Activated CD8-positive, alpha-beta T cell treated with anti-CD3 and anti-CD28 coated beads for 36 hours (primary cell): ENCODE data around the gene SIGLEC14. TPM values are rescaled to one million over a fixed set of nuclear protein-coding genes. Genes with fewer than 3 reads are reported as not detected.

Experiments used
- ATAC-seq: fragments of 200-7000 bp; cut with Tn5 transposase; one replicate; pipeline ENCODE4 v1.10.0; 2021; ENCODE audit warnings: mild to moderate bottlenecking, moderate library complexity
- CTCF ChIA-PET: fragments of 350-600 bp; sonication (Branson Sonifier 250); formaldehyde crosslinking; loops from one replicate; lab custom pipeline; 2021; ENCODE audit warnings: antibody characterized with exemption; lab: Charles Lee
- POLR2A ChIA-PET: fragments of 350-600 bp; sonication (Branson Sonifier 250); formaldehyde crosslinking; loops from one replicate; lab custom pipeline; 2021; ENCODE audit warnings: antibody characterized with exemption; lab: Charles Lee
- DNase-seq: peaks from one replicate; pipeline ENCODE4 v3.0.0-alpha.2; 2020
- H3K27ac Mint-ChIP-seq: one replicate; pipeline ENCODE4 v1.8.0; 2021; ENCODE audit warnings: mild to moderate bottlenecking, mixed read lengths
- H3K27me3 Mint-ChIP-seq: one replicate; pipeline ENCODE4 v1.8.0; 2021; ENCODE audit warnings: mixed read lengths
- H3K36me3 Mint-ChIP-seq: one replicate; pipeline ENCODE4 v1.8.0; 2021; ENCODE audit warnings: low read depth, mixed read lengths
- H3K4me1 Mint-ChIP-seq: one replicate; pipeline ENCODE4 v1.8.0; 2021; ENCODE audit warnings: low read depth, mixed read lengths
- H3K4me3 Mint-ChIP-seq: one replicate; pipeline ENCODE4 v1.8.0; 2021; ENCODE audit warnings: mild to moderate bottlenecking, moderate library complexity, mixed read lengths
- H3K9me3 Mint-ChIP-seq: one replicate; pipeline ENCODE4 v1.8.0; 2021; ENCODE audit warnings: mixed read lengths
- CTCF ChIP-seq: fragments of 200-600 bp; IDR thresholded peaks from one replicate; pipeline ENCODE4 v1.8.0; 2022; ENCODE audit warnings: antibody characterized with exemption, mild to moderate bottlenecking
- intact Hi-C: fragments of 100-400 bp; cut with micrococcal nuclease; formaldehyde crosslinking; loops from one replicate; pipeline ENCODE4 v1.10.0; 2022
- total RNA-seq, 2 experiments: library from RNA; stranded (reverse); gene quantifications; one replicate each; pipeline ENCODE4 v1.2.3, GENCODE V29; 2021

Gene SIGLEC14
- total RNA-seq, 2 experiments from 2014 or later, result not detected

GRCh38 chr19:51651216-51651846 lies 4.7 kb upstream of the SIGLEC14 start:
- ATAC-seq (no peak), DNase-seq (no peak)
- H3K4me3 Mint-ChIP-seq, result no peak overlapping the region
- H3K27ac Mint-ChIP-seq, result no peak overlapping the region
- H3K27me3 Mint-ChIP-seq, result peaks cover 34% of the 10 kb centered on the region
- H3K4me1 Mint-ChIP-seq, result no peaks in the 10 kb centered on the region
- CTCF ChIA-PET, result interaction anchor here (1.1 to 2.0 kb wide), 4 partner anchors 10 to 179 kb away, joined by 4 to 6 read pairs (median 4); no protein-coding TSS in a partner anchor
- intact Hi-C loops, result no loop called here
- H3K36me3 Mint-ChIP-seq, result no peaks in the 10 kb centered on the region
- no peak for TF ChIP-seq CTCF
- POLR2A ChIA-PET, result no interaction called here
- H3K9me3 Mint-ChIP-seq, result peaks cover 2% of the 10 kb centered on the region

- no peak for DNase-seq
- CTCF ChIA-PET, result interaction anchor here (1.1 to 2.4 kb wide), 2 partner anchors 10 to 174 kb away, joined by 3 to 6 read pairs; no protein-coding TSS in a partner anchor
- H3K27ac Mint-ChIP-seq, result no peak overlapping the region
- ATAC-seq, result no peak
- POLR2A ChIA-PET, result no interaction called here
- H3K4me1 Mint-ChIP-seq, result no peaks in the 10 kb centered on the region
- no peak overlapping the region for H3K4me3 Mint-ChIP-seq
- TF ChIP-seq CTCF, result no peak
- no peaks in the 10 kb centered on the region for H3K36me3 Mint-ChIP-seq
- intact Hi-C loops, result no loop called here
- peaks cover 31% of the 10 kb centered on the region for H3K27me3 Mint-ChIP-seq
- no peaks in the 10 kb centered on the region for H3K9me3 Mint-ChIP-seq
Measured at GRCh38 chr19:51647318-51647717, 693 bp upstream of the SIGLEC14 start.

GRCh38 chr19:51644636-51645271 lies 1.9 kb downstream of the SIGLEC14 start:
- no peak for ATAC-seq
- intact Hi-C loops, result no loop called here
- POLR2A ChIA-PET, result interaction anchor here (0.7 kb wide), 1 partner anchor 128 kb away, joined by 3 read pairs; no protein-coding TSS in a partner anchor
- Mint-ChIP-seq H3K4me1 (no peaks in the 10 kb centered on the region), H3K9me3 (no peaks in the 10 kb centered on the region), H3K4me3 (no peak overlapping the region), H3K27me3 (peaks cover 35% of the 10 kb centered on the region), H3K36me3 (no peaks in the 10 kb centered on the region), H3K27ac (no peak overlapping the region)
- CTCF ChIA-PET, result interaction anchor here (1.0 to 1.4 kb wide), 2 partner anchors 12 to 16 kb away, joined by 4 to 5 read pairs; no protein-coding TSS in a partner anchor
- DNase-seq, result no peak
- no peak for TF ChIP-seq CTCF

- intact Hi-C loops, result no loop called here
- ATAC-seq (no peak), DNase-seq (no peak)
- Mint-ChIP-seq H3K27ac (no peak overlapping the region), H3K36me3 (no peaks in the 10 kb centered on the region), H3K4me1 (no peaks in the 10 kb centered on the region), H3K9me3 (peaks cover 3% of the 10 kb centered on the region), H3K27me3 (peaks cover 37% of the 10 kb centered on the region), H3K4me3 (no peak overlapping the region)
- TF ChIP-seq CTCF, result no peak
- POLR2A ChIA-PET, result interaction anchor here (0.6 kb wide), 1 partner anchor 207 kb away, joined by 4 read pairs; no protein-coding TSS in a partner anchor
- CTCF ChIA-PET, result interaction anchor here (1.2 kb wide), 1 partner anchor 20 kb away, joined by 3 read pairs; no protein-coding TSS in a partner anchor
Measured at GRCh38 chr19:51641648-51642047, 5.0 kb downstream of the SIGLEC14 start.

- Mint-ChIP-seq H3K9me3 (peaks cover 3% of the 10 kb centered on the region), H3K36me3 (no peaks in the 10 kb centered on the region), H3K27ac (no peak overlapping the region), H3K27me3 (peaks cover 37% of the 10 kb centered on the region), H3K4me3 (no peak overlapping the region), H3K4me1 (no peaks in the 10 kb centered on the region)
- no peak for ATAC-seq
- intact Hi-C loops, result no loop called here
- ChIA-PET POLR2A (no interaction called here), CTCF (interaction anchor here (0.8 to 1.3 kb wide), 8 partner anchors 14 to 201 kb away, joined by 3 to 4 read pairs (median 3); no protein-coding TSS in a partner anchor)
- no peak for DNase-seq
- no peak for TF ChIP-seq CTCF
Measured at GRCh38 chr19:51640386-51640785, 6.2 kb downstream of the SIGLEC14 start.
